ENCODE results near the gene PBX1. TPM values are rescaled to one million over a fixed set of nuclear protein-coding genes. Genes with fewer than 3 reads are reported as not detected.

Gene PBX1
- total RNA-seq, 1 experiment from 2014 or later, result 18.5 TPM

- DNase-seq (ENCODE audit: low read depth in 1 of 2, low spot score in 2 of 2), result no peak
- Histone ChIP-seq H3K4me1 (replicated peaks) (peaks cover 69% of the 10 kb centered on the region), H3K4me3 (no peak overlapping the region), H3K9me3 (replicated peaks) (no peaks in the 10 kb centered on the region), H3K36me3 (no peaks in the 10 kb centered on the region), H3K27ac (no peak overlapping the region), H3K27me3 (replicated peaks) (no peaks in the 10 kb centered on the region)
Measured at GRCh38 chr1:164605254-164606091, 46.5 kb downstream of the PBX1 start.

DNA sequence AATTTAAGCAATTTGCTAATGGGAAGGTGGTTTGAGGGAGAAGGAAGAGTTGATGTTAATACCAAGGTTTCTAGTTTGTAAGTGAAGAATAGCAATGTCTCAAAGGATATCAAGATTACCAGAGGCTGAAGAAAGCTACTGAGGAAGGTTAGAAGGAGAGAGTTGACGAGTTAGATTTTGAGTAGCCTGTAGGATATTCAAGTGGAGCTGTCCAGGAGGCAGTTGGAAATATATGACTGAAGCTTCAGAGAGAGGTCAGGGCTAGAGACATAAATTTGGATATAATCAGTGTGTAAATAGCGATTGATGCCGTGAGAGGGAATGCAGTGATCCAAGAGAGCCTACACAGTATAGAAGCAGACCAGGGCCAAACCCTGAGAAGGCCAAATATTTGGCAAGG is 48.4 kb downstream of the PBX1 start:
- Histone ChIP-seq H3K27me3 (replicated peaks) (no peaks in the 10 kb centered on the region), H3K4me1 (replicated peaks) (peaks cover 77% of the 10 kb centered on the region), H3K9me3 (replicated peaks) (no peaks in the 10 kb centered on the region), H3K36me3 (no peaks in the 10 kb centered on the region), H3K27ac (no peak overlapping the region), H3K4me3 (no peak overlapping the region)
- no peak for DNase-seq (ENCODE audit: low read depth in 1 of 2, low spot score in 2 of 2)

DNA sequence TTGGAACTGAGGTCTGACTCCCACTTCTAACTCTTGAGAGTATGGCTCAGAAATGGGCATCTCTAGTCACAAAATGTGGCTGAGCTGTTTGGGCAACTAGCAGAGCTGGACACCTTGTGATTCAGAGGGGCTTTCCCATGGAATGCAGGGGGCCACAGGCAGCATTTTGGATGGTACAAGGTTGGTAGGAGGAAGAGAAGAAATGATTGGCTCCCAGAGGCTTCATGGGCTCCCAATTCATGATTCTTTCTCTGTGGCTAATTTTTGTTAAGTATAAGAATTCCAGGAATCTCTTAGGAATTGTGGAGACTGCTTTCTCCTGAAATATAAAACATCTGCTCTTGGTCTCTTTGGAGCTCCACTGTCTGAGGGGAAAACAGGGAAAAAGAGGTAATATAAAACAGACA is 49.7 kb downstream of the PBX1 start:
- Histone ChIP-seq H3K4me3 (no peak overlapping the region), H3K9me3 (replicated peaks) (no peaks in the 10 kb centered on the region), H3K27me3 (replicated peaks) (no peaks in the 10 kb centered on the region), H3K36me3 (no peaks in the 10 kb centered on the region), H3K27ac (peak overlapping the region; percentile 81), H3K4me1 (replicated peaks) (peaks cover 78% of the 10 kb centered on the region)
- DNase-seq (ENCODE audit: low read depth in 1 of 2, low spot score in 2 of 2), result peak; percentile 80 to 82

DNA sequence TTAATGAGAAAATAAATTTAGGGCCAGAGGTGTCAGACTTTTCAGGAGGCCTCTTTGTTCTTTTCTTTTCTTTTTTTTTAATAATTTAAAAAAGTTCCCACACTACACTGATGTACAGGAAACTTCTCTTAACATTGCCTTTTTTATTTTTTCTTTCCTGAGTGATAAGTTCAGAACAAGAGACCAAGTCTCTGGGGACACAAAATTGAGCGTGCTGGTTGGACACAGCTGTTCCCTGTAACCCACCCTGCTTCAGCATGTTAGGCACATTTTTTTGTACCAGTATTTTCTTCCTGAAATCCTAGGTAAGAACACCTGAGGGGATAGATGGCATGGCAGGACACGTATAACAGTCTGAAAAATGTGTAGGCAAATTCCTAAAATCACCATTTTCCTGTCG is 50.1 kb downstream of the PBX1 start:
- Histone ChIP-seq H3K36me3 (no peaks in the 10 kb centered on the region), H3K4me1 (replicated peaks) (peaks cover 77% of the 10 kb centered on the region), H3K9me3 (replicated peaks) (no peaks in the 10 kb centered on the region), H3K27ac (peak overlapping the region; percentile 81), H3K4me3 (no peak overlapping the region), H3K27me3 (replicated peaks) (no peaks in the 10 kb centered on the region)
- DNase-seq (ENCODE audit: low read depth in 1 of 2, low spot score in 2 of 2), result no peak

DNA sequence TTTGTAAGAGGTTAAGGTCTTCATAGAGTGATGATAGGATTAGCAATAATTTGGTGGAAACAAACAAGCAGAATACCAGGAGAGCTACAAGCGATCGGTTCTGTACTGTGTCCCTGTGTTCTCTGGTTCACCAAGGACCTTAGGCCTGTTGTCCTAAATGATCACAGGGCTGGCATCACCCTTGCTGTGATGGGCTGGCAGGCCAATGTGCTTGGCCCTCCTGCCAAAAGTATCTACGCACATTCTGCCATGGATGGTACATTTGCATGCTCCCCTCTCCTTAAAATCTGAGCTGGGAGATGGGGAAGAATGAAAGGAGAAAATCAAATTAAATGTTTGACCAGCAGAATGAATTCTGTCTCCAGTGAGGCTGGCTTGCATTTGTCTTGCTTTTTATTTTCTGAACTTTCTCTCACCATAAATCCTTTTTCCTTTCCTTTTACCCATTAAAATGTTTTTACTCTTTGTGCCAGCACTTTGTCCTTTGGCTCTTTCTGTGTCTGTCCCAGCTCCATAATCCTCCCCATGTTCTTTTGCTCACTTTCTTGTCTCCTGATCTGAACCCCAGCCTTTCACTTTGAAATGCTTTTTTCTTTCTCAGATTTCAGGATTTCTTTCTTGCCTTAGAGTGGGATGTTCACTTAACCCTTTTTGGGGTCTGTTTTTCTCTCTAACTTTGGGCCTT is 51.7 kb downstream of the PBX1 start:
- H3K27ac ChIP-seq, result peak overlapping the region; percentile 22

DNA sequence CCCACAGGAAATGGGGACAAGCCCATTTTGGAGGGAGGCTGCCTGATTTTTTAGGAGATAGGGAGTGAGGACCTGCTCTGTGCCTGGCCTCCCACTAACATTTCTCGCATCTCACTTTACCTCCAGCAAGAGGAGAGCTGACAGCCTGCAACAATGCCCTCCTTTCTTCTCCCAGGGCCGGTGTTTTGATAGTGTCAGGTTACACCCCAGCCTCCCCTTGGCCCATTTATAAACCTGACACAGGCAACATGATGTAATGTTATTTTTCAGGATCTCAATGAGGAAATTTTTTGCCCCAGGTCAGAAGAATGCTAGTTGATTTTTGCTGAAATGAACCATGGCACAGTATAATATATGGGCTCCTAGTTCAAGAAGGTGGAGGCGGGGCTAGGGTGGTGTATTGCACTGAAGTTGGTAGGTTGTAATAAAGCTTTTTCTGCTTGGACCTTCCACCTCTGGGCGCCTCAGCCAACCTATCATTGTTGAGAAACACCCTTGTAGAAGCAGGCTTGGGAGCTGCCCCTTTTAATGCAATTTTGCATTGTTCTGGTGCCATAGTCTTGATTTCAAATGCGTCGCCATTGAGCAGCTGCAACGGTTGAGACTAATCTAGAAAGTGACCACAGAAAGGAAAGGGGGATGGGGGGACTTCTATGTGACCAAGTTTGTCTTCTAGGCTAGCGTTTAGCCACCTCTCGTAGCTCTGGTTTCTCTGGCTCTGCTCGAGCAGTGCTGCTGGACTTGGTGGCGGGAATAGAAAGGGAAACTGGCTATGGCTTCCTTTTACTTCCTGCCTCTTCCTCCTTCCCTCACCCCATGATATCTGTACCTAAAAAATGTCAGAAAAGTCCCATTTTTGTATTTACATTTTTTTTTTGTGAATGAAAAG is 53.0 kb downstream of the PBX1 start:
- H3K27ac ChIP-seq, result peak overlapping the region; percentile 22
- peak; percentile 75 to 84 for DNase-seq (ENCODE audit: low read depth in 1 of 2, low spot score in 2 of 2)
- peaks cover 55% of the 10 kb centered on the region for H3K4me1 ChIP-seq (replicated peaks)

More for the DNA sequence above, 51.7 kb downstream of the PBX1 start:
- Histone ChIP-seq H3K9me3 (replicated peaks) (no peaks in the 10 kb centered on the region), H3K36me3 (no peaks in the 10 kb centered on the region), H3K4me3 (no peak overlapping the region), H3K4me1 (replicated peaks) (peaks cover 61% of the 10 kb centered on the region), H3K27me3 (replicated peaks) (no peaks in the 10 kb centered on the region)
- DNase-seq (ENCODE audit: low read depth in 1 of 2, low spot score in 2 of 2), result no peak

GRCh38 chr1:164613176-164613575 is 54.2 kb downstream of the PBX1 start:
- DNase-seq (ENCODE audit: low read depth in 1 of 2, low spot score in 2 of 2), result no peak
- peaks cover 51% of the 10 kb centered on the region for H3K4me1 ChIP-seq (replicated peaks)
- H3K9me3 ChIP-seq (replicated peaks), result no peaks in the 10 kb centered on the region
- no peaks in the 10 kb centered on the region for H3K36me3 ChIP-seq
- no peak overlapping the region for H3K27ac ChIP-seq
- no peaks in the 10 kb centered on the region for H3K27me3 ChIP-seq (replicated peaks)
- H3K4me3 ChIP-seq, result no peak overlapping the region

More for the DNA sequence above, 53.0 kb downstream of the PBX1 start:
- Histone ChIP-seq H3K36me3 (no peaks in the 10 kb centered on the region), H3K4me3 (no peak overlapping the region), H3K27me3 (replicated peaks) (no peaks in the 10 kb centered on the region), H3K9me3 (replicated peaks) (no peaks in the 10 kb centered on the region)

GRCh38 chr1:164614316-164614715 is 55.3 kb downstream of the PBX1 start:
- Histone ChIP-seq H3K9me3 (replicated peaks) (no peaks in the 10 kb centered on the region), H3K27ac (no peak overlapping the region), H3K36me3 (no peaks in the 10 kb centered on the region), H3K4me3 (no peak overlapping the region), H3K27me3 (replicated peaks) (no peaks in the 10 kb centered on the region), H3K4me1 (replicated peaks) (peaks cover 40% of the 10 kb centered on the region)
- DNase-seq (ENCODE audit: low read depth in 1 of 2, low spot score in 2 of 2), result no peak

GRCh38 chr1:164617377-164618201 is 58.6 kb downstream of the PBX1 start:
- H3K9me3 ChIP-seq (replicated peaks), result no peaks in the 10 kb centered on the region
- no peak for DNase-seq (ENCODE audit: low read depth in 1 of 2, low spot score in 2 of 2)
- H3K27ac ChIP-seq, result no peak overlapping the region
- no peaks in the 10 kb centered on the region for H3K36me3 ChIP-seq
- peaks cover 12% of the 10 kb centered on the region for H3K4me1 ChIP-seq (replicated peaks)
- no peak overlapping the region for H3K4me3 ChIP-seq
- H3K27me3 ChIP-seq (replicated peaks), result no peaks in the 10 kb centered on the region

- H3K9me3 ChIP-seq (replicated peaks), result no peaks in the 10 kb centered on the region
- no peak overlapping the region for H3K27ac ChIP-seq
- H3K27me3 ChIP-seq (replicated peaks), result no peaks in the 10 kb centered on the region
- DNase-seq (ENCODE audit: low read depth in 1 of 2, low spot score in 2 of 2), result no peak
- peaks cover 6% of the 10 kb centered on the region for H3K4me1 ChIP-seq (replicated peaks)
- no peak overlapping the region for H3K4me3 ChIP-seq
- no peaks in the 10 kb centered on the region for H3K36me3 ChIP-seq
Measured at GRCh38 chr1:164618202-164618564, 59.2 kb downstream of the PBX1 start.

DNA sequence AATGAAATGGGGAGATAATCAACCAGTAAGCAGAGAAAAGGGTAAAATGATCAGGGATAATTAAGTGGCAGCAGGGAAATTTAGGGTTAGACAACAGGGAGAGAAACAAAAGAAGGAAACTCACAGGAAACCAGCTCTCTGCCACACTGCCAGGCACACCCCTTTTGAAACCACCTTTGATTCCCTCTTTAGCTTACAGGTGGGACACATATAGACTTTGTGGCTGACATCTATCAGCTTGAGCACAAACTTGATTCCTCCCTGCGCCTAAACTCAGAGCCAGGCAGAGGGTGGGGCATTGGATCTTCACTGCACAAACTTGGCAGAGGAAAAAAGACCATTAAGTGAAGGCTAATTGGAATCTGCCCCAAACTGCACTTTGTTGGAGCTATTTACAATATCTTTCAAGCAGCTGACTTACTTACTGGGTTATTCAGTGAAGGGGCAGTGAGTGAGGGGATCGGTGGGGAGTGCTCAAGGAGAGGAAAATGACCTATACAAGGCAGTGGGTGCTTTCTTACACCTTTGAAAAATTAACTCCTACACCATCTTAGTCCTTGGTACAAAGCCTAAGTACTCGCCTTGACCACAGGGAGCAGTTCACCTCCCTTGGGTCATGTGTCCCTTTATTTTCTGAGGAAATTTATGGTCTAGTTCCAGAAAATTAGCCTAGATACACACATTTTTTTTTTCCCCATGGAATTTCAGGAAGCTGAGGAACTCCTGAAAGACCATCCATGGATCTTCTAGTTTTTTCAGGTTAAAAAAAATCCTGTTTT is 60.2 kb downstream of the PBX1 start:
- H3K36me3 ChIP-seq, result no peaks in the 10 kb centered on the region
- no peaks in the 10 kb centered on the region for H3K27me3 ChIP-seq (replicated peaks)
- H3K27ac ChIP-seq, result no peak overlapping the region
- H3K4me3 ChIP-seq, result no peak overlapping the region
- H3K4me1 ChIP-seq (replicated peaks), result no peaks in the 10 kb centered on the region
- DNase-seq (ENCODE audit: low read depth in 1 of 2, low spot score in 2 of 2), result no peak
- H3K9me3 ChIP-seq (replicated peaks), result no peaks in the 10 kb centered on the region

GRCh38 chr1:164622068-164622845 is 63.3 kb downstream of the PBX1 start:
- Histone ChIP-seq H3K4me1 (replicated peaks) (no peaks in the 10 kb centered on the region), H3K36me3 (no peaks in the 10 kb centered on the region), H3K4me3 (no peak overlapping the region), H3K27ac (no peak overlapping the region), H3K27me3 (replicated peaks) (no peaks in the 10 kb centered on the region), H3K9me3 (replicated peaks) (no peaks in the 10 kb centered on the region)
- no peak for DNase-seq (ENCODE audit: low read depth in 1 of 2, low spot score in 2 of 2)

Data from SJSA1 (cell line).